GM19099 (cell line): ENCODE data around the gene PTTG1IP.
A peak's percentile ranks its signal among the peaks of the same experiment; 100 is the strongest.

ENCODE experiments used
- POLR2A ChIP-seq: IDR thresholded peaks from 3 replicates; pipeline ENCODE4 v1.6.1; 2011; ENCODE audit warnings: low read depth; ENCODE audit not compliant: insufficient read length; ENCODE audit errors: extremely low read depth

The PTTG1IP gene

DNA sequence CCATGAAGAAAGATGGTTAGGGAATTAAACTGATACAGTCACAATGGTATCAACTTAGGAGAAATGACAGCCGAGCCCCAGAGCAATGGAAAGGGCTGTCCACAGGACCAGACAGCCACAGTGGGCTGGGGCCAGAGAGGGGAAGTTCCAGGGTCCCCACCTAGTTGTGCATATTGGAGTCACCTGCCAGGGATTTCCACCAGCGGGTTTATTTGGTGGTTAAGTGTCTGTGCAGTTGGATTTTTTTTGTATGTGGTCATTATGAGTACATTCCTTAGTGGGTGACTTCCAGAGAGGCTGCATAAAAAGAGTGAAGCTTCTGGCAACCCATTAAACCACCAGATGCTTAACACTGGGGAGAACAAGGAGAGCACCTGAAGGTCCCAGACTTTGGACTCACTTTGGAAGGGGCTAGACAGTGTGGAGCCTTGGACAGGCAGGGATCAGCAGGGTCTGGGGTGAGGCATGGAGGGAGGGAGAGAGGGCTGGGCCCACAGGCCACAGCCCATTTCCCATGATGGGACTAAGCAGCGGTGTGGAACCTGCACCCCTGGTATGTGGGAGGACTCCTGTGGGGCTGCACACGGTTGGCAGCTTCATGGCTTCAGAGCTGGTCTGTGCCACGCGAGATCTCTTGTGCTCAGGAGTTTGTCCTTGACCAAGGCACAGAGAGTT lies 7.8 kb upstream of the PTTG1IP start:
- peak; percentile 10 for TF ChIP-seq POLR2A

DNA sequence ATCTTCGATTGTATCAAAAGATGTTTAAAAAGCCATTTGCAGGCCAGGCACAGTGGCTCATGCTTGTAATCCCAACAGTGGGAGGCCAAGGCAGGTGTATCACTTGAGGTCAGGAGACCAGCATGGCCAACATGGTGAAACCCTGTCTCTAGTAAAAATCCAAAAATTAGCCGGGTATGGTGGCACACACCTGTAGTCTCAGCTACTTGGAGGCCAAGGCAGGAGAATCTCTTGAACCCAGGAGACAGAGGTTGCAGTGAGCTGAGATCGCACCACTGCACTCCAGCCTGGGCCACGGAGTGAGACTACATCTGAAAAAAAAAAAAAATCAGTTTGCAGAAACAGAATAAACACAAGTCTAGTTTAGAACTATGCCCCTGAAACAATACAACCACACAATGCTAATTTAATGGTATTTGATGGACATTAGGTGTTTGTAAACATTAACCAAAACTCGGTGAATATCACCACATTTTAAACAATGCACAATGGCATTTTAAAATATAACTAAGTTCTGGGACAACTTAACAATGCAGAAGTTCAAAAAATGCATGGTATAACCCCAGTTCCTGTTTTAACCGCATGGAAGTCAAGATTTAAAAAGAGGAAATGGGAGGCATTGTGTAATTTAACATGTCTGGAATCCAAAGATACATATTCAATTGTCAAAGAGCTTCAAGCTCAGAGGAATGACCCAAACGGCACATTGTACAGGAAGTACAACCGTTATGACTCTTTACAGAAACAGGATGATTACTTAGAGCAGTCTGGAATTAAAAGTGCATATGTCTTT lies 7.1 kb upstream of the PTTG1IP start:
- no peak for TF ChIP-seq POLR2A

DNA sequence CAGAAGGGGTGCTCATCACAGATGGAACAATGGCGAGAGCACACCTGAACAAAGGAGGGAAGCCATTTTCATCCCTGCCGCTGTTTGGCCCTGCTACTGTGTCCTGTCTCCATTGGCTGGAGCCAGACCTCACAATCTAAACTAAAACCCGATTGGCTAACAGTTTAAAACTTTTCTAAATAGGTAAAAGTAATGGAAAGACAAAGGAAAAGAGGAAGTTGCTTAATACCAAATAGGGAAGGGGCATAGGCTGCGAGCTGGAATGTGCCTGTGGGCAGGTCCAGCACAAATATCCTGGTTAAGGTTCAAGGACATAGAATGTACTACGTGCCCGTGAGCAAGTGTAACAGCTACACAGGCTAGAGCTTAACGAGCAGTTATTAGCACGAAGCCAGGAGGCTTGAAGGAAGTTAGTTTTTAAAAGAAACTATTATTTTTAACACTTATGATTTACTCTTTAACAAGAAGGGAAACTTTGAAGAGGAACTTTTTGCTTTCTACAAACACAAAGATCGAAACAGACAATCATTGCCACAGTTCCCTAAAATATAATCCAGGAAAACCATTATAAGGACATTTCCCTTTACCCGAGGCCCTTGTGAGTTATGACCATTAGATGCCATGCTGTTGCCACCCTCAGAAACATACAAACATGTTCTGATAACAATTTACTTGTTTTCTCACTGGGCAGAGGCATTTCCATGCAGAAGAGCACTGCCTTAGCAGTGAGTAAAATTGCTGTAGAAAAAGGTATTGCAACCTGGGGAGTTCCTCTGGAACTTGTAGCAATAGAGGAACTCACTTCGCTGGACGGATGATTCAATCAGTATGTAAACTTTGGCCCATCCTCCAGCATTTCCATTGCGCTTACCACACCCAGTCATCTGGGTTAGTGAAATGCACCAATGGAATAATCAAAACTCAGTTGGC lies 4.8 kb upstream of the PTTG1IP start:
- no peak for TF ChIP-seq POLR2A

DNA sequence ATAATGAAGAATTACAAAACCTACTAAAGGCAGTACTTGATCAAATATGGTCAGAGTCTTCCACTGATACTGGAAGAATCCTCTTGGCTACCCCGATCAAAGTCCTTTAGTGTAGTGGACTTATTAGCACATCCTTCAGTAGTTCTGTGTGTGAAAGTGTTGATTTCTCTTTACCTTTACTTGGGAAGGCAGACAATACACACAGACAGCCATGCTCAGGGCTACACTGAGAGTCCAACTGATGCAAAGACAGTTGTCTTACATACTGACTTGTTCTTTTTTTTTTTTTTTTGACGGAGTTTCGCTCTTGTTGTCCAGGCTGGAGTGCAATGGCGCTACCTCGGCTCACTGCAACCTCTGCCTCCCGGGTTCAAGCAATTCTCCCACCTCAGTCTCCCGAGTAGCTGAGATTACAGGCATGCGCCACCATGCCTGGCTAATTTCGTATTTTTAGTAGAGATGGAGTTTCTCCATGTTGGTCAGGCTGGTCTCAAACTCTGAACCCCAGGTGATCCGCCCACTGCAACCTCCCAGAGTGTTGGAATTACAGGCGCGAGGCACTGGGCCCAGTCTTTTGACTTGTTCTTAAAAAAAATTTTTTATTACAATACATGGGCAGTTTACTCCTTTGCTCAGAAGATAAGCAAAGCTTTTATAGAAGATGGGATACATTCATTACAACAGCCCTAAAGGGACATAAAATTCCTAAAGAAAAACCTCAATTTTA lies 3.5 kb upstream of the PTTG1IP start:
- no peak for TF ChIP-seq POLR2A

DNA sequence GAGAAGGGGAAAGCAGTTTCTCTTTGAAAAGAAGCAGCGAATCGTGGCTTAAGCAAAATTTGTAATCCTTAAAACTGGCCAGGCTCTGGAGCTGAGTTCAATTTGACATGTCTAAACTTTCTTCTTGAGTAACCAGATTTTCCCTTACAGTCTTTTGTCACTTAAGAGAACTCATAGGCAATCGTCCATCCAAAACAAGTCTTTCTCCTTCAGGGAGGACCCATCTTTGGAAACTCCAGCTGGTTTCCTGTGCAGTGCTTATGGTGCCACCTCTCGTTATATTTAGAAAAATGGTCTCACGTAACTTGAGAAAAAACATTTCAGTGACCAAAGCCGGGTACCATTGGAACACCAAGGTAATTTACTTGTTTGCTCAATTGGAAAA lies 1.8 kb upstream of the PTTG1IP start:
- TF ChIP-seq POLR2A = no peak

DNA sequence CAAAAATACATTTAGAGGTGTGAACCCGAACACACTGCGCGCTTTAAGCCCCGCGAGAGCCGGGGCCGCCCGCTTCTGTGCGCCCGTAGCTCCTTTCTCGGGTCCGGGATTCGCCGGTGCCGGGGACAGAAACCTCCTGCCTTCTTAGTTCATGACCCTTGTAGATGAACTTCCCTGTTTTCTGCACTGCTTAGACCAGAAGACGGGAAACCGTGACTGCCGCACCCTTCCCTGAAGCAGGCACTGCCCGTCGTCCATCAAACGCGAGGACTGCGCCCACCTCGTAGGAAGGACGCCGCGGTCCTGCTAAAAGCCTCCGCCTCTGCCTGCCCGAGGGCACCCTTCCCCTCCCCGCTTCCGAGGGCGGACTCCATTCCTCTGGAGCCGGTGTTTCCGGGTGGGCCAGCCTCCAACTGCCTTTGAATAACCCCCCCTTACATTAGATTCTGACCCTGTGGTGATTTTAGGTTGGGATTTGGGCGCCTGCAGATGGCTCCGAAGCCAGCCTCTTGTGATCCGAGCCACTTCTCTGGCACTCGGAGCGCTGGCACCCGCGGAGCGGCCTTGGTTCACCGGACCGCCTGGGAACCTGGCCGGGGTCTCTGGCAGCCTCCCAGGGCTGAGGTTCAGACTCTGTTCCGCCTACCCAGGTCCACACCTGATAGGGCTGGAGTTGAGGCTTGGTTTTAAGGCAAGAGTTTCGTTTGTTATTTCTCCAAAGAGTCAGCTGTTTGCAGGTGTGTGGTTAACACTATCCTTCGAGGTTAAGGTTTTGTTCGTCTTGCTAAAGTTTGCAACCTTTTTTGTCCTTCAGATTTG lies 1.2 kb upstream of the PTTG1IP start:
- peak; percentile 55 for TF ChIP-seq POLR2A

DNA sequence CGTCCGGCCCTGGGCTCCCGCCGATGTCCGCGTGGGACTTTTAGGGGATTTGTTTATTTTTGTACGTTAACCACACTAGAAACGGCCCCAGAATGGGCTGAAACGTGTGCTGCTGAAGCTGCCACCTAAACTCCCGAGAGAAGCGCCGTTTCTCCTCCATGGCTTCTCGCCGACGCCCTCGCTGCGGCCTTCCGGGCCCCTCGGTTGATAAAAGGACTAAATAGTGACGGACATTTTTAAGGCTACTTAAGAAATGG lies 678 bp upstream of the PTTG1IP start:
- no peak for TF ChIP-seq POLR2A

DNA sequence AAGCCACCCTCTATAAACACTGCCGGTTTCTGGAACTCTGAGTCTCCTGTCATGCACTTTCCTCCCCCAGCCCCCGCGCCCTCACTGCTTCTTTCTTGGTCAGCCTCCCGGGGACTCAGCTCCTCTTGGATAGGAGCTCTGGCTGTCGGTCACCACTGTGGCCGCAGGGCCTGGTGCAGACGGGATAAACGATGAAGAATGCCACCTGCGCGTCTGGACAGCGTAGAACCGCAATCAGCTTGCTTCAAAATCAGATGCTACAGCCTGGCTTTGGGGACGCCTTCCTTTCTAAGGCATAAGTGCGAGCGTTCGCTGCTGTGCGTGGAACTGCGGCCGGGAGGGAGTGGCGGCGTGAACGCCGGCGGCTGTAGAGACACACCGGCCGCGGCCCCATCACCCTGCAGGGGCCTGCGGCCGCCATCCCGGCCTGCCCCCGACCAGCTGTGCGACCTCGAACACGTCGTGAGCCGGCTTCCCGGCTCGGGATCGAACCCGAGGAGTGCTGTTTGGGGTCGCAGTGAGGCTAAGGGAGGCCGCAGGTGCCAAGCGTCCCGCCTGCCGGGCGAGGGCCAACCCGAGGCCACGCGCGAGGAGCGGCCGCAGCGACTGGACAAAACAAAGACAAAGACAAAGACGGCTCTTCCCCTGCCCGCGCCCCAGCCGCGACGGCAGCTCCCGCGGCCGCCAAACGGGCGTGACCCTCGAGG lies 688 bp downstream of the PTTG1IP start:
- no peak for TF ChIP-seq POLR2A

DNA sequence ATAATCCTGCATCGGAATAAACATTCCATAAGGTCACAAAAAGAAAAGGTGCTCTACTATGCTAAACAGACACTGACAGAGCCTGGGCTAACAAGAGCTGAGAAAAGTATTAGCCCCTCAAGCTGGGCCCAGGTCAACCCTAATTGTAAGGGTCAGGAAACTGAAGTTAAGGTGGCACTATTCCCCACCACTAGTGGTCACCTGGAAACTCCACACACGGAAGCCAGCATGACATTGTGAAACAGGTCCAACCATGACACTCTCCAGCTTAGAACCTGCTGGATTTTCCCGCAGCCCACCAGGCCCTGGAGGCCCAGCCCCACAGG lies 1.2 kb downstream of the PTTG1IP start:
- no peak for TF ChIP-seq POLR2A

DNA sequence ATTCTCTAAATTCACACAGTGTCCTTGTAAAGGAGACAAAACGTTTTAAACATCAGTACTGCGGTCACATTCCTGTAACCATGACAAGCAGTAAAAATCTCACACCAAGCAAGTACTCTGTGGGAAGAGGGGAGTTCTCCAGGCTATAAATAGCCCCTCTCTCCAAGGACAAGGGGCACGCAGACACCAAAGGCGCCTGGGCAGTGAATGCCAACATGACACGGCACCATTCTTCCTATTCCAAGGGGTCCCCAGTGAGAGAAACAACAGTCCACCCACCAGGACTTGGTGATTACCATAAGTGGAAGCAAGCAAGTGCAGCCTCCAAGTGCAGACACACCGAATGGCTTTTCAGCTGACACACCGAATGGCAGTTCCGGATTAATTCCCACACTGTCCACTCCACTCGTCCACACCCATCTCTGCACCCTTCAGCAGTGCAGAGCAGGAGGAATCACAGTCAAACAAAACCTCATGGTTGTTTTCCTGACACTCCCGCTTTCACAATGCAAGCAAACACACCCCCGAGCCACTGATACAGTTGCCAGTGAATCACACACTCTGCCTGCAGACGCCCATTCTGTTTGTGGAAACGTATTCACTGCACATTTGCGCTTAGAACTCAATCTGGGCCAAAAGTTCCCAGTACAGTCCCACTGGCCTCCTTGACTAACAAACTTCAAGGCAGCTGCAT lies 1.8 kb downstream of the PTTG1IP start:
- no peak for TF ChIP-seq POLR2A

DNA sequence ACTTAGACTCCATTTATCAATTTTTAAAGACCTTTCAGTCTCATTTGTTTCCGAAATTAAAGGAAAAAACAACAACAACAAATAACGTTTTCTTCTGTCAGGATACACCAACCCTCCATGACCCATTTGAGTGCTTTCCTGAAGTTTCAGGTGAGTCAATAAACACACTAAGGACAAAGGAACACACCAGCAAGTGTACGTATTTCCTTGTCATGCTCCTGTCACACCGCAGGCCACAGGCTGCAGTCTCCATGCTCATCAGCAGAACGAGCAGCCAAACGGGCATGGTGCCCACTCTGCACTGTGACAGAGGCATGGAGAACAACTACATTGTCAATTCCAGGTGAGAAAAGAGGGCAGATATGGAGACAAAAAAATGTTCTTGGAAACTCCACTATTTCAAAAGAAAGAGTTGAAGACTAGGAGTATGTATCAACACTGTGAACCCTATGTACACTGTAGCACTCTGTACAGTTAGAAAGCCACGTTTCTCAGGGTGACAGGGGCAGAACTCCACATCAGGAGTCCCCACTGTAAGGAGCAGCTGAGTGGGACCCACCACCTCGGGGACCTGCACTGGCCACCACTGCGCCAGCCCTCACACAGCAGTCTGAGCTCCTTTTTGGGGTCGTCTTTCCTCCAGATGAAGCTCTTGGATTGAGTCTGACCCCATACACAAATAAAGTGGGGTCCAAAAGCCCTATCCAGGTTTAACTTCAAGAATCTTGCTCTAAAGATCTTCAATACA lies 2.6 kb downstream of the PTTG1IP start:
- no peak for TF ChIP-seq POLR2A

DNA sequence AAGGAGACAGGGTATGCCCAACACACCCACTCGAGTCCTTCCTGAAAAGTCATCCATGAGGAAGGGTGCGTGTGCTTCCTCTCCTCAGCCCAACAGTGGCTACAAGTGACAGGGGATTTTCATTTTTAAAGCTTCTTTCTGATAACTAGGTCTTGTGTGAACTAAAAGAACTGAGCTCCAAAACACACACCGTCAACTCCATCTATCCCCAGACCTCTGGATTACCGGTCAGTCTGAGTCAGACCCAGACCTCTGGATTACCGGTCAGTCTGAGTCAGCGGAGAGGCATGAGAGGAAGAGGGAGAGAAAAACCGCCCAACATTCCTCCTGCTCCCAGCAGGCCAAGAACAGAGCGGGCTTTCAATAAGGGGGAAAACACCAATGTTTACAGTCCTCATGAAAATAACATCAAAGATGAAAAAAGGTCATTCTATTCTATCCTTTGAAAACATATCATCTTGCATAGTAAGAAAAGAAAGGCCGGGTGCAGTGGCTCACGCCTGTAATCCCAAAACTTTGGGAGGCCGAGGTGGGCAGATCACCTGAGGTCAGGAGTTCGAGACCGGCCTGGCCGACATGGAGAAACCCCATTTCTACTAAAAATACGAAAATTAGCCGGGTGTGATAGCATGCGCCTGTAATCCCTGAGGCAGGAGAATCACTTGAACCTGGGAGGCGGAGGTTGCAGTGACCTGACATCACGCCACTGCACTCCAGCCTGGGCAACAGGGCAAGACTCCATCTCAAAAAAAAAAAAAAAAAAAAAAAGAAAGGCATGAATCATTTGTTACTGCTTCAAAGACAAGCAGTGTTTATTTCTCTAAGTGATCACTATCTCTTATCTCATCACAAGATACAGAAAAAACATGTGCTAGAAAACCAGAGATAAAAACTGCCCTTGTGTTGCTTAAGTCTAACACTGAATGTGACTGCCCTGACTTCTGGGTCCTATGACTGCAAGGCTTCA lies 3.4 kb downstream of the PTTG1IP start:
- TF ChIP-seq POLR2A = no peak

DNA sequence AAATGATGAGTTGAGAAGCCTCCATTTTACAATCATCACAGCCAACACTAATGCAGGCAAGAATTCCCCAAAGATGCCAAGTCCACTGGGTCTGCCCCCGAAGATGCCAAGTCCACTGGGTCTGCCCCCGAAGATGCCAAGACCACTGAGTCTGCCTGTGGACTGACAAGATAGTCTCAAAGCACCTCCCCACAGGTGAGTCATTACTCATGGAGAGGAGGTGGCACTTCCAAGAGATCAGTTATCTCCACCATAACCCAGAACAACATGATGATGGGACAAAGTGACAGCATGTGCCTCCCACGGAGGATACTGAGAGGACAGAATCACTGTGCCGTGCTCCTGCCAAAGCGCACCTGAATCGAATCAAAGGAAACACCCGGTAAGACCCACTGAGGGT lies 4.8 kb downstream of the PTTG1IP start:
- no peak for TF ChIP-seq POLR2A
